ENCODE results near the gene EML1. TPM values are rescaled to one million over a fixed set of nuclear protein-coding genes. Genes with fewer than 3 reads are reported as not detected.

Gene EML1
- total and polyA plus RNA-seq, 2 of the 13 experiments (the other 11 are each of a cell fraction or from before 2014, with no cell fraction given) = 0.59 to 1.7 TPM

DNA sequence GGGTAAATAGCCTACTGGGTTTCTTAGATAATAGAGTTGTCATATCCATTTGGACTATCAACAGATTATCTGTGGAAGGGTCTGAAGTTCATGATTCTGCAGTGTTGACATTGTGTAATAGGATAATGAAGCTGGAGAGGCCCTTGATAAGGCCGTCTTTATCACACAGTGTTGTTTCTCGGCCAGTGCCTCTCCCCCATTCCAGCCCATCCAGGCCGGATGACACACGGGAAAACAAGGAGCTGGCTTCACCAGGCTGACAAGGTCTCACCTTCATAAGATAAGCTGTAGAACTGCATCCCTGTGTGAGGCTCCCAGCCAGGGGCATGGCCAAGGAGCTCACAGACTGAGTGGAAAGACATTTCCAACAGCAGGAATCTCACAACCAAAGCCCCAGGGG lies 8.7 kb upstream of the EML1 start (continued):
- TF ChIP-seq ZNF17 (CRISPR knock-in tag; IDR thresholded peaks at IDR 0.05) (no peak), MTF1 (CRISPR knock-in tag; IDR thresholded peaks at IDR 0.05) (no peak), EED (CRISPR knock-in tag; IDR thresholded peaks at IDR 0.05) (no peak), IRF2 (CRISPR knock-in tag; IDR thresholded peaks at IDR 0.05) (0 out of 2 replicates have a peak, but pooled peaks have one; percentile 41), HDAC1 (CRISPR knock-in tag; IDR thresholded peaks at IDR 0.05) (no peak), ZNF577 (CRISPR knock-in tag; IDR thresholded peaks at IDR 0.05; ENCODE audit: borderline replicate concordance, low read depth) (no peak), MBNL3 (CRISPR knock-in tag; conservative IDR thresholded peaks at IDR 0.05) (no peak), ZNF713 (CRISPR knock-in tag; IDR thresholded peaks at IDR 0.05) (no peak), ZNF646 (CRISPR knock-in tag; IDR thresholded peaks at IDR 0.05) (no peak), SRSF9 (IDR thresholded peaks at IDR 0.05; ENCODE audit: borderline replicate concordance, insufficient read depth, low read depth, low read length, poor library complexity, severe bottlenecking) (no peak), ZNF282 (IDR thresholded peaks at IDR 0.05; ENCODE audit: partially characterized antibody) (no peak), MAFG (CRISPR knock-in tag; IDR thresholded peaks at IDR 0.05) (no peak), ZNF33A (CRISPR knock-in tag; IDR thresholded peaks at IDR 0.05; ENCODE audit: borderline replicate concordance) (no peak), ZNF10 (CRISPR knock-in tag; IDR thresholded peaks at IDR 0.05; ENCODE audit: borderline replicate concordance, low read depth) (no peak), ZNF746 (CRISPR knock-in tag; IDR thresholded peaks at IDR 0.05) (no peak), CSRNP1 (CRISPR knock-in tag; IDR thresholded peaks at IDR 0.05) (no peak), KMT2A (CRISPR knock-in tag; IDR thresholded peaks at IDR 0.05) (no peak), PAF1 (CRISPR knock-in tag; IDR thresholded peaks at IDR 0.05) (no peak), KAT8 (CRISPR knock-in tag; IDR thresholded peaks at IDR 0.05) (peak; percentile 61; the same call in 1 of the 2 replicates), CBX5 (CRISPR knock-in tag; IDR thresholded peaks at IDR 0.05; ENCODE audit: borderline replicate concordance) (no peak)
- TF ChIP-seq, protein P1, sequence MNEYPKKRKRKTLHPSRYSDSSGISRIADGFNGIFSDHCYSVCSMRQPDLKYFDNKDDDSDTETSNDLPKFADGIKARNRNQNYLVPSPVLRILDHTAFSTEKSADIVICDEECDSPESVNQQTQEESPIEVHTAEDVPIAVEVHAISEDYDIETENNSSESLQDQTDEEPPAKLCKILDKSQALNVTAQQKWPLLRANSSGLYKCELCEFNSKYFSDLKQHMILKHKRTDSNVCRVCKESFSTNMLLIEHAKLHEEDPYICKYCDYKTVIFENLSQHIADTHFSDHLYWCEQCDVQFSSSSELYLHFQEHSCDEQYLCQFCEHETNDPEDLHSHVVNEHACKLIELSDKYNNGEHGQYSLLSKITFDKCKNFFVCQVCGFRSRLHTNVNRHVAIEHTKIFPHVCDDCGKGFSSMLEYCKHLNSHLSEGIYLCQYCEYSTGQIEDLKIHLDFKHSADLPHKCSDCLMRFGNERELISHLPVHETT (CRISPR knock-in tag; conservative IDR thresholded peaks at IDR 0.05) = no peak
